HG03575 (cell line): ENCODE results near the gene KRT72.

Experiments
- ATAC-seq: cut with Tn5 transposase; IDR thresholded peaks from one replicate; pipeline ENCODE4 v1.9.1; 2021; ENCODE audit not compliant: unreplicated experiment, insufficient number of reproducible peaks, low FRiP score; ENCODE audit errors: extremely low read depth

The KRT72 gene

GRCh38 chr12:52584156-52584682, 17.0 kb downstream of the KRT72 start:
- no peak for ATAC-seq

GRCh38 chr12:52582971-52583456, 18.2 kb downstream of the KRT72 start:
- no peak for ATAC-seq

- no peak for ATAC-seq
Measured at GRCh38 chr12:52582486-52582885, 18.8 kb downstream of the KRT72 start.

- no peak for ATAC-seq
Measured at GRCh38 chr12:52581481-52581880, 19.8 kb downstream of the KRT72 start.

- no peak for ATAC-seq
Measured at GRCh38 chr12:52581066-52581465, 20.2 kb downstream of the KRT72 start.

GRCh38 chr12:52580496-52580895, 20.8 kb downstream of the KRT72 start:
- no peak for ATAC-seq

- no peak for ATAC-seq
Measured at GRCh38 chr12:52579468-52580465, 21.5 kb downstream of the KRT72 start.

- ATAC-seq, result no peak
Measured at GRCh38 chr12:52578469-52578868, 22.8 kb downstream of the KRT72 start.

GRCh38 chr12:52577316-52577715, 23.9 kb downstream of the KRT72 start:
- no peak for ATAC-seq

- no peak for ATAC-seq
Measured at GRCh38 chr12:52575948-52576347, 25.3 kb downstream of the KRT72 start.

GRCh38 chr12:52575256-52575655, 26.0 kb downstream of the KRT72 start:
- no peak for ATAC-seq

- ATAC-seq, result no peak
Measured at GRCh38 chr12:52573743-52574142, 27.5 kb downstream of the KRT72 start, which contains the start of gene KRT74. Gene KRT74 (minus strand): TSS chr12:52573843. CDS start chr12:52573777, 66 bp downstream.

GRCh38 chr12:52573306-52573705, 28.0 kb downstream of the KRT72 start:
- ATAC-seq, result no peak

GRCh38 chr12:52570511-52570910, 30.8 kb downstream of the KRT72 start:
- ATAC-seq, result no peak

GRCh38 chr12:52568111-52568510, 33.2 kb downstream of the KRT72 start:
- no peak for ATAC-seq

GRCh38 chr12:52566847-52567291, 34.4 kb downstream of the KRT72 start:
- ATAC-seq, result no peak

- no peak for ATAC-seq
Measured at GRCh38 chr12:52564582-52564981, 36.7 kb downstream of the KRT72 start.

- no peak for ATAC-seq
Measured at GRCh38 chr12:52561880-52562449, 39.3 kb downstream of the KRT72 start.

- ATAC-seq, result no peak
Measured at GRCh38 chr12:52559979-52560378, 41.3 kb downstream of the KRT72 start.
